HG03097 (cell line): ENCODE measurements around the gene MAGOHB.
"Not testable (repeated sequence)": the region's sequence is repeated elsewhere in the genome, so short reads cannot be mapped to it uniquely, and the experiment has no call there.

Experiments
- ATAC-seq: cut with Tn5 transposase; IDR thresholded peaks from one replicate; pipeline ENCODE4 v1.9.1; 2021; ENCODE audit not compliant: unreplicated experiment, low FRiP score

MAGOHB gene

GRCh38 chr12:10614056-10614370 is 604 bp upstream of the MAGOHB start:
- ATAC-seq = no peak

- ATAC-seq = no peak
Measured at GRCh38 chr12:10612984-10613348, 443 bp downstream of the MAGOHB start.

GRCh38 chr12:10612110-10612509 is 1.3 kb downstream of the MAGOHB start:
- ATAC-seq = no peak

- ATAC-seq = not testable (repeated sequence)
Measured at GRCh38 chr12:10611258-10611657, 2.2 kb downstream of the MAGOHB start.

- ATAC-seq = no peak
Measured at GRCh38 chr12:10610188-10610587, 3.2 kb downstream of the MAGOHB start.

- no peak for ATAC-seq
Measured at GRCh38 chr12:10607885-10608458, 5.4 kb downstream of the MAGOHB start.

- no peak for ATAC-seq
Measured at GRCh38 chr12:10601860-10602259, 11.5 kb downstream of the MAGOHB start.

- ATAC-seq = no peak
Measured at GRCh38 chr12:10600988-10601387, 12.4 kb downstream of the MAGOHB start.

- ATAC-seq = no peak
Measured at GRCh38 chr12:10595881-10596280, 17.5 kb downstream of the MAGOHB start.

GRCh38 chr12:10590966-10591365 is 22.4 kb downstream of the MAGOHB start:
- ATAC-seq = no peak

GRCh38 chr12:10584415-10584814 is 29.0 kb downstream of the MAGOHB start:
- no peak for ATAC-seq

GRCh38 chr12:10582704-10583103 is 30.7 kb downstream of the MAGOHB start:
- ATAC-seq = no peak

- ATAC-seq = not testable (repeated sequence)
Measured at GRCh38 chr12:10582133-10582532, 31.3 kb downstream of the MAGOHB start.

- ATAC-seq = no peak
Measured at GRCh38 chr12:10574307-10574706, 39.1 kb downstream of the MAGOHB start.

- not testable (repeated sequence) for ATAC-seq
Measured at GRCh38 chr12:10572021-10572490, 41.4 kb downstream of the MAGOHB start.

GRCh38 chr12:10571141-10571540 is 42.3 kb downstream of the MAGOHB start:
- ATAC-seq = no peak

GRCh38 chr12:10567813-10568212 is 45.6 kb downstream of the MAGOHB start:
- no peak for ATAC-seq

GRCh38 chr12:10563966-10564365 is 49.4 kb downstream of the MAGOHB start:
- ATAC-seq = no peak

- no peak for ATAC-seq
Measured at GRCh38 chr12:10563002-10563401, 50.4 kb downstream of the MAGOHB start.

- ATAC-seq = no peak
Measured at GRCh38 chr12:10562306-10562933, 51.0 kb downstream of the MAGOHB start.

GRCh38 chr12:10559244-10559643 is 54.2 kb downstream of the MAGOHB start:
- ATAC-seq = no peak

- ATAC-seq = no peak
Measured at GRCh38 chr12:10558789-10559188, 54.6 kb downstream of the MAGOHB start.

- ATAC-seq = no peak
Measured at GRCh38 chr12:10558301-10558700, 55.1 kb downstream of the MAGOHB start.
